NB4 (cell line): ENCODE measurements around the gene KRT39.

ENCODE experiments used
- CTCF ChIP-seq: IDR thresholded peaks from one replicate; pipeline ENCODE4 v1.5.1; 2012; ENCODE audit warnings: low read depth, low read length
- POLR2A ChIP-seq: IDR thresholded peaks from 2 replicates; pipeline ENCODE4 v1.6.1; 2011; ENCODE audit warnings: mild to moderate bottlenecking; ENCODE audit not compliant: insufficient read length; ENCODE audit errors: extremely low read depth
- TF ChIP-seq, protein P1 (sequence below): IDR thresholded peaks from 2 replicates; pipeline ENCODE4 v1.6.1; 2011; ENCODE audit warnings: low read depth, low read length

DNA sequence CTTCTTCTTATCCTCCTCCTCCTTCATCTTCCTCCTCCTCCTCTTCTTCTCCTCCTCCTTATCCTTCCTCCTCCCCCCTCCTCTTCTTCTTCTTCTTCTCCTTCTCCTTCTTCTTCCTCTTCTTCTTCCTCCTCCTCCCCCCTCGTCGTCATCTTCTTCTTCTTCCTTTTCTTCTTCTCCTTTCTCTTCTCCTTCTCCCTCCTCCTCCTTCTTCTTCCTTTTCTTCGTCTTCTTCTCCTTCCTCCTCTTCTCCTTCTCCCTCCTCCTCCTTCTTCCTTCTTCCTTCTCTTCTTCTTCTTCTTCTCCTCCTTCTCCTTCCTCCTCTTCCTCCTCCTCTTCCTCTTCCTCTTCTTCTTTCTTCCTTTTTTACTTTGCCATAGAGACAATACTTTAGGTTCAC, 24.2 kb downstream of the KRT39 start:
- TF ChIP-seq CTCF (no peak), POLR2A (no peak)
- TF ChIP-seq, protein P1, sequence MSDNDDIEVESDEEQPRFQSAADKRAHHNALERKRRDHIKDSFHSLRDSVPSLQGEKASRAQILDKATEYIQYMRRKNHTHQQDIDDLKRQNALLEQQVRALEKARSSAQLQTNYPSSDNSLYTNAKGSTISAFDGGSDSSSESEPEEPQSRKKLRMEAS = no peak
